Fibroblast of the conjunctiva (primary cell): ENCODE data around the gene SIL1.
"Not testable (repeated sequence)": the region's sequence is repeated elsewhere in the genome, so short reads cannot be mapped to it uniquely, and the experiment has no call there.

Source experiments
- DNase-seq: peaks from one replicate; pipeline ENCODE4 v3.0.0-alpha.2; 2010; ENCODE audit warnings: low read depth

SIL1 gene

DNA sequence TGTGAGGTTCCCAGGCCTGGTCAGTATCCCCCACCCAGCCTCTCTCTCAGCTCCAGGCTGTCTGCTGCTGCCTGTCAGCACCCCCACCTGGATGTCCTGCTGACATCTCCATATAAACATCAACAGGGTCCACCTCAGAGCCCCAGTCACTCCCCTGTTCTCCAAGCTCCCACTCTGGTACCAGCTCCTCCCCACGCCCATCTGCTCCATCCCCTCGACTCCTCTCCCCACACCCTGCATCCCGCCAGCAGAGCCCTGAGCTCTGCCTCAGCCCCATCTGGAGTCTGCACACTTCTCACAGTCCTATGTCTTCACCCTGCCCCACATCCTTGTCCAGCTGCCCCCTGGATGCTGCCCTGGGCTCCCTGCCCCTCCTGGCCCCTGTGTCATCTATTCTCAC lies 255.3 kb downstream of the SIL1 start:
- DNase-seq: no peak

DNA sequence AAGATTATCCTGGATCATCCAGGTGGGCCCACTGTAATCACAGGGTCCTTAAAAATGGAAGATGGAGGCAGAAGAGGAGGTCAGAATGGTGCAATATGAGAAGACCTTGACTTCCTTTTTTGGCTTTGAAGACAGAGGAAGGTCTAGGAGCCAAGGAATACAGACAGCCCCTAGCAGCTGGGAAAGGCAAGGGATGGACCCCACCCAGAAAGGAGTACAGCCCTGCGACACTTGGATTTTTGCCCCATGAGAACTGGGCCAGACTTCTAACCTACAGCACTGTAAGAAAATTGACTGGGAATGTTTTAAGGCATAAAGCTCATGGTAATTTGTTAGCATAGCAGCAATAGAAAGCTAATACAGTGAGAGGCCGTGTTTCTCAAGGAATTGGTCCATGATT lies 256.1 kb downstream of the SIL1 start:
- DNase-seq: no peak

- DNase-seq: no peak
Measured at GRCh38 chr5:138938526-138938925, 259.6 kb downstream of the SIL1 start.

DNA sequence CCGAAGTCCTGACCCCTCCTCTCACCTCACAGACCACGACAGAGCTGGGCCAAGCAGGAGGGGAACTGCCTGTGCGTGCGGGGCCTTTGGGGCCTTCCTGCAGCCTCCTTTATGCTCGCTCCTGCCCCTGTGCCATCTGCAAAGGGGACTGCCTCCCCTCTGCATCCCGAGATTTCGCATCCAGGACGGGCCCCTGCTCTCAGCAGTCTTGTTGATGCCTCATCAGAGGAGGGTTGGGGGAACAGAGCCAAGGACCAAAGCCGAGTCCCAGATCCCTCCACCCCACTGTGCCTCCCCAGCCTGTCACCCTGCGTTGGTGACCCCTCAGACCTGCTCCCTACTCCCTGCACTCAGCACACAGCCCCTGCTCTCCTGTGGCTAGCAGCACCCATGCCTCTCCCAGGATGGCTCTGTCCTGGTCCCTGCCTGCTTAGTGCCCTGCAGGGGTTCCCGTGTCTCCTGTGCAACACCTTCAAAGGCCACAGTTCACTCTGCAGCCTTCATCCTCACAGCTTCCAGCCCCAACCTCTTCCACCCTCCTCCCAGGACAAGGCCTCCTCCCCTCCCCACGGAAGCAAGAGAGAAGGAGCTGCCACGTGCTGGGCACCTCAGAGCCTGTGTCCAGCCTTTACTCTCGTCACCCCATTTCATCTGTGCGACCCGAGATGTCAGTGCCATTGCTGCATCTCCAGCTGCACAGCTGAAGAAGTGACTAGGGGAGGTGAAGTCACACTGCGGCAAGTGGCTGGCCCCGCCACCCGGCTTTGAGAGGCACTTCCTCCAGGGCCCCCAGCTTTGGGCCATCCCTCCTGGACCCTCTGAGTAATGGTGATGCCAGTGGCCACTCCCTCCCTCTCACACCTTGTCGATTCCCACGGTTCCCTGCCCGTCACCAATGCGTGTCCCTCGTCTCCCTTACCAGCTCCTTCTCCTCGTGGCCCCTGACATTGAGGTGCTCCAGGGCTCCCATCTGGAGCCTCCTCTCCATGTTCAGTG lies 260.5 kb downstream of the SIL1 start:
- DNase-seq: no peak

GRCh38 chr5:138936968-138937345 lies 261.2 kb downstream of the SIL1 start:
- no peak for DNase-seq

- DNase-seq: no peak
Measured at GRCh38 chr5:138936225-138936967, 261.8 kb downstream of the SIL1 start.

- no peak for DNase-seq
Measured at GRCh38 chr5:138935466-138935865, 262.7 kb downstream of the SIL1 start.

DNA sequence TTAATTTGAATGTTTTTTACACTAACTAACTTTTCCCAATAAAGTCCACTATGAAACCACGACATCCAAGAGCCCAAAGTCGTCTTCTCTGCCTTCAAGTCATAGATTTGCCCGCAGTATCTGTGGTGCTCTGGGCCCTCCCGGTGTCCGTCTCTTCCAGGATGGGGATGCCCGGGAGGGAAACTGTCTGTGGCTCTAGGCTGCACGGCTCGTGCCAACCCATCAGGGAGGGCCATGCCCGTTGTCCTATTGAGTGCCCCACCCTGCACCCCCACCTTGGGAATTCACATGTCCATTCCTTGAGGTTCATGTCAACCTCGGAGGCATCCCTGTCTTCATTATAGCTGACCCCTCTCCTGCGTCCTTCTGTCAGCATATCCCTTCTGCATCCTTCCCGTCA lies 263.2 kb downstream of the SIL1 start:
- no peak for DNase-seq

DNA sequence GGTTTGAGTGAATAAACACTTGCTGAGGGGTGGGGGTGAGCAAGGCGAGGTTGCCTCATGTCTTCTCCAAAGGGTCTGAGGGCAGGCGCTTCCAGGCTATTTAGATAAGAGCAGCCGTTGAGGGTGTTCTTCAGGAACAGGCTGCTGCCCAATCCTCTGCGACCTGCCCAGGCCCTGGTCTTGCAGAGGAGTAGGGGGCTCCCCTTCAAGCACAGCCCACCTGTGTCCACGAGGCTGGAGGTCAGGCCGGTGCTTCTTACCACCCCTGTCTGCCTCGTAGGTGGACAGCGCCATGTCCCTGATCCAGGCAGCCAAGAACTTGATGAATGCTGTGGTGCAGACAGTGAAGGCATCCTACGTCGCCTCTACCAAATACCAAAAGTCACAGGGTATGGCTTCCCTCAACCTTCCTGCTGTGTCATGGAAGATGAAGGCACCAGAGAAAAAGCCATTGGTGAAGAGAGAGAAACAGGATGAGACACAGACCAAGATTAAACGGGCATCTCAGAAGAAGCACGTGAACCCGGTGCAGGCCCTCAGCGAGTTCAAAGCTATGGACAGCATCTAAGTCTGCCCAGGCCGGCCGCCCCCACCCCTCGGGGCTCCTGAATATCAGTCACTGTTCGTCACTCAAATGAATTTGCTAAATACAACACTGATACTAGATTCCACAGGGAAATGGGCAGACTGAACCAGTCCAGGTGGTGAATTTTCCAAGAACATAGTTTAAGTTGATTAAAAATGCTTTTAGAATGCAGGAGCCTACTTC lies 264.5 kb downstream of the SIL1 start:
- DNase-seq: no peak

GRCh38 chr5:138932171-138932810 lies 265.9 kb downstream of the SIL1 start:
- no peak for DNase-seq

DNA sequence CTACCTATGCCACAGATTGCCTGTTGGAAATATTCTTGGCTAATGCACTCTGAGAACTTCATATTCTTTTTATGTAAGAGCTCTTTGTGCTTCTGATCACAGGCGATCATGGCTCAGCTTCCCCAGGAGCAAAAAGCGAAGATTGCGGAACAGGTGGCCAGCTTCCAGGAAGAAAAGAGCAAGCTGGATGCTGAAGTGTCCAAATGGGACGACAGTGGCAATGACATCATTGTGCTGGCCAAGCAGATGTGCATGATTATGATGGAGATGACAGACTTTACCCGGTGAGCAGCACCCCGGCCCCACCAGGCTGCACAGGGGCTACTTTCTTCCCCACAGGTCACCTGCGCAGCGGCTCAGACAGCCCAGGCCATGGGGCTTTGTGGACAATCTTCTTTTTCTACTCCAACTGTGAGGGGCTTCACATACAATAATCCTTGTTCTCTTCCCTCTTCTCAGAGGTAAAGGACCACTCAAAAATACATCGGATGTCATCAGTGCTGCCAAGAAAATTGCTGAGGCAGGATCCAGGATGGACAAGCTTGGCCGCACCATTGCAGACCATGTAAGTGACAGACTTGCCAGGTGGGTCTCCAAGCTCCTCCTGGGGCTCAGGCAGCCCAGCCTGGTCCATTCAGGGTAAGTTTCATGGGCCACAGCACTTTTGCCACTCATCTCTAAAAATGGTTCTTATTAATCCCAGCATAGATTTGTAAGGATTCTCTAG lies 267.6 kb downstream of the SIL1 start:
- no peak for DNase-seq

- DNase-seq: no peak
Measured at GRCh38 chr5:138929571-138929955, 268.6 kb downstream of the SIL1 start.

- DNase-seq: no peak
Measured at GRCh38 chr5:138927979-138928378, 270.2 kb downstream of the SIL1 start.

DNA sequence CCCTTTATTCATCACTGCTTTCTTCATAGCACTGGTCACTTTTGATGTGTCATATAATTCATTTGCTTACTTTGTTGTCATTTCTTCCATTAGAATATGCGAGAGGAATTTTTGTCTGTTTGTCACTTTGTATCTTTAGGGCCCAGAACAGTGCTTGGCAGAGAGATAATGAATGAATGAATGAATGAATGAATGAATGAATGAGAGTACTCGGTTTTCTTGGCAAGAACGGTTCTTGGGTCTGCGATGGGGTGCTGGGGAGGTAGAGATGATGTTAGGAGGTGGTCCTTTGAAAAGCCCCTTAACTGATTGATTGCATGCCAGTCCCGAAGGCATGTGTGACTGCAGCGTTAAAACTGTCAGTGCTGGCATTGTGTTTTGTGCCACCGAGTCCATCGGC lies 270.6 kb downstream of the SIL1 start:
- DNase-seq: no peak

DNA sequence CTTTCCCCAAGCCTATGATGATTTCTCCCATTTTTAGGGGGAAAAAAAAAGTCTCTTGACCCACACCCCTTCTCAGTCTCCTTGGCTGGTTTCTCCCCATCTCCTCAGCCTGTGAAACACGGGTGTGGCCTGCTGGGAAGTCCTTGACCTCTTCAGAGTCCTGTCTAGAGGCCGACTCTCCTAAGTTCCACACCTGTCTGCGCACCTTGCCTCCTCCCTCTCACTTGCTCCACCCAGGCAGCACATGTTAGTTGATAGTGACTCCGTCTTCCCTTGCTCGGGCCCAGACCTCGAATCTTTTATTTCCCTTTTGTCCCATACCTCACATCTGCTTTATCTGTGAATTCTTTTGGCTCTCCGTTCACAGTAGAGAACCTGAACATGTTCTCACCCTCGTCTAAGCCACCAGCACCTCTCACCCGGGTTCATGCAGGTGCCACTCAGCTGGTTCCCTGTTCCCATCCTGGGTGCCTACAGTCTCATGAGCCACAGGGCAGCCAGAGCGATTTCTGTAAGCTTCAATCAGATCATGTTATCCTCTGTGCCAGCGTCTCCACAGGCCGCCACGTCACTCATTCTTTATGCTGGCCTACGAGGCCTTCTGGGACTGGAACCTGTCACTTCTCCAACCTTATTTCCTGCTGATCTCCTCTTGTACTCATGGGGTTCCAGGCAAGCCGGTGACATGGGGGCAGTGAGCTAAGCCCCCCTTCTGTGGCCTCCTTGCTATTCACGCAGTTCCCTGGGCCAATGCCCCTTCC lies 271.3 kb downstream of the SIL1 start:
- no peak for DNase-seq

DNA sequence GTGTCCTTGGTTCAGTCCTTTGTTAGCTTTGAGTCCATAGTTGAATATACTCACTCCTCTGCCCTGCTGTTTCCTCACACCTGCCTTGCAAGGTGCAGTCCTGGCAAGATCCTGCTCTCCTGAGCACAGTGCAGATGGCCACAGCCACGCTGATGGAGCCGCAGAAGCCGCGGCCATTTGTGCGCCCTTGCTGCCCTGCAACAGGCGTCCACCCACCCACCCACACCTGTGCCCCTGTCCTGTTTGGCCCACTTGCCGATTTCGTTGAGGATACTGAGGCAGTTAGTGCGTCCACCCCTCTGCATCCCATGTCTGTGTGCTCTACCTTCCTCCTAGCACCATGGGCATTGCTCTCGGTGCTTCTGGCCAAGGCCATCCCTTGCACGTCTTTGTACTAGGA lies 271.9 kb downstream of the SIL1 start:
- no peak for DNase-seq

DNA sequence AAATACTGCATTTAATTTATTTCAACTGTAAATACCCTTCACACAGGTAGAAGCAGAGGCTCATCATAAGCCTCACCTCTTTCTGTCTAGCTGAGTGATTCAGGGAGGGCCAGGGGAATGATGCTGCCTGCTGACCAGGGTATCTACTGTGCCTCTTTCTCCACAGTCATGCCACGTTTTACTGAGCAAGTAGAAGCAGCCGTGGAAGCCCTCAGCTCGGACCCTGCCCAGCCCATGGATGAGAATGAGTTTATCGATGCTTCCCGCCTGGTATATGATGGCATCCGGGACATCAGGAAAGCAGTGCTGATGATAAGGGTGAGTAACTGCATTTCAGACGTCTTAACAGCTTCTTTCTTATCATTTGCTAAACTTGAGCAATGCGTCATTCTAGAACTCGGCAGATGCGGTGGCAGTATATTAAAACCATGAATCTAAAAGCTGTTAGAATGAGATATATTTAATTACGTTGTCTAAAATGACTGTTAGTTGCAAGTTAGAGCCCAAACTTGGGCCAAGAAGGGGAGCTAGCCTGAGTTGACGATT lies 273.0 kb downstream of the SIL1 start:
- no peak for DNase-seq

DNA sequence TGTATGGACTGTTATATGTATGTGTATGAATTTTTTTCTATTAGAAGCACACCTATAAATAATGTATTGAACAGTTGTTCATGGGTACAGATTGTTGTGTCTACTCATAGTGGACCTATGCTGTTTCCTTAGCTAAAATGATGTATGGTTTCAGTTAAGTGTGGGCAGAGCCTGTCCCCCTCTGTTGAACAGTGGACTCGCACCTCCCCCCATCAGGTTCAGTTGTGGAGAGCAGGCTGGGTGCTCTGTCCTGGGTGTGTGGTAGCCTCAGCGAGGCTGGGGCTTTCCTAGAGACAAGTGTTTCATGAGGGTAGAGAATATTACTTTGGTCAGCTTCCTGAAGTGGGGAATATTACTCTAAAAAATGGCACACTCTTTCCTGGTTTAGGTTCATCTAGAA lies 275.7 kb downstream of the SIL1 start:
- DNase-seq: no peak

GRCh38 chr5:138921362-138921761 lies 276.8 kb downstream of the SIL1 start:
- not testable (repeated sequence) for DNase-seq

DNA sequence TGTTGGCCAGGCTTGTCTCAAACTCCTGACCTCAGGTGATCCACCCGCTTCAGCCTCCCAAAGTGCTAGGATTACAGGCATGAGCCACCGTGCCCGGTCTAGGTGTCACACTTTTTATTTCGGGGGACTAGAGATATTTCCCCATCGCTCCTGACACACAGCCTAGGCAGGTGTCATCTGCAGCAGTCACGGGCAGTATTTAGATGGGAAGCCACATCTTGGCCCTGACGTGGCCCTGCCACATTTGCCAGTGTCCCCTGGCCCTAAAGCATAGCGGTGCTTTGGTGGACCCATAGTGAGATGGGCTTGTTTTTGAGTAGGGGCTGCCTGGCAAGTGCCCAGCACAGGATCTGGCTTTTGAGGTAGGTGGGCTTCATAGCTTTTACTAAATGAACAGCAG lies 278.0 kb downstream of the SIL1 start:
- no peak for DNase-seq
